NCI-H748 (cell line): ENCODE measurements around the gene RAB36.

Experiments used
- DNase-seq: peaks from one replicate; lab custom pipeline; 2025; ENCODE audit not compliant: unreplicated experiment; lab: John Stamatoyannopoulos, UW

Gene RAB36

DNA sequence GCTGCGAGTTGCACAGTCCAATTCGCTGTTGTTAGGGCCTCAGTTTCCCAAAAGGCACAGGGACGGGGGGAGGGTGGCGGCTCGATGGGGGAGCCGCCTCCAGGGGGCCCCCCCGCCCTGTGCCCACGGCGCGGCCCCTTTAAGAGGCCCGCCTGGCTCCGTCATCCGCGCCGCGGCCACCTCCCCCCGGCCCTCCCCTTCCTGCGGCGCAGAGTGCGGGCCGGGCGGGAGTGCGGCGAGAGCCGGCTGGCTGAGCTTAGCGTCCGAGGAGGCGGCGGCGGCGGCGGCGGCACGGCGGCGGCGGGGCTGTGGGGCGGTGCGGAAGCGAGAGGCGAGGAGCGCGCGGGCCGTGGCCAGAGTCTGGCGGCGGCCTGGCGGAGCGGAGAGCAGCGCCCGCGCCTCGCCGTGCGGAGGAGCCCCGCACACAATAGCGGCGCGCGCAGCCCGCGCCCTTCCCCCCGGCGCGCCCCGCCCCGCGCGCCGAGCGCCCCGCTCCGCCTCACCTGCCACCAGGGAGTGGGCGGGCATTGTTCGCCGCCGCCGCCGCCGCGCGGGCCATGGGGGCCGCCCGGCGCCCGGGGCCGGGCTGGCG is 35.1 kb downstream of the RAB36 start, which contains the start of gene BCR:
TSS of gene BCR (plus strand) at position 209 of the 592 bp plus-strand sequence. CDS start 452 bp downstream, outside the sequence.
- DNase-seq, result peak; percentile 68

DNA sequence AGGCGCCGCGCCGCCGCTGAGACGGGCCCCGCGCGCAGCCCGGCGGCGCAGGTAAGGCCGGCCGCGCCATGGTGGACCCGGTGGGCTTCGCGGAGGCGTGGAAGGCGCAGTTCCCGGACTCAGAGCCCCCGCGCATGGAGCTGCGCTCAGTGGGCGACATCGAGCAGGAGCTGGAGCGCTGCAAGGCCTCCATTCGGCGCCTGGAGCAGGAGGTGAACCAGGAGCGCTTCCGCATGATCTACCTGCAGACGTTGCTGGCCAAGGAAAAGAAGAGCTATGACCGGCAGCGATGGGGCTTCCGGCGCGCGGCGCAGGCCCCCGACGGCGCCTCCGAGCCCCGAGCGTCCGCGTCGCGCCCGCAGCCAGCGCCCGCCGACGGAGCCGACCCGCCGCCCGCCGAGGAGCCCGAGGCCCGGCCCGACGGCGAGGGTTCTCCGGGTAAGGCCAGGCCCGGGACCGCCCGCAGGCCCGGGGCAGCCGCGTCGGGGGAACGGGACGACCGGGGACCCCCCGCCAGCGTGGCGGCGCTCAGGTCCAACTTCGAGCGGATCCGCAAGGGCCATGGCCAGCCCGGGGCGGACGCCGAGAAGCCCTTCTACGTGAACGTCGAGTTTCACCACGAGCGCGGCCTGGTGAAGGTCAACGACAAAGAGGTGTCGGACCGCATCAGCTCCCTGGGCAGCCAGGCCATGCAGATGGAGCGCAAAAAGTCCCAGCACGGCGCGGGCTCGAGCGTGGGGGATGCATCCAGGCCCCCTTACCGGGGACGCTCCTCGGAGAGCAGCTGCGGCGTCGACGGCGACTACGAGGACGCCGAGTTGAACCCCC is 35.8 kb downstream of the RAB36 start:
- DNase-seq, result peak; percentile 57

- peak; percentile 30 for DNase-seq
Measured at GRCh38 chr22:23181721-23182308, 36.5 kb downstream of the RAB36 start.

DNA sequence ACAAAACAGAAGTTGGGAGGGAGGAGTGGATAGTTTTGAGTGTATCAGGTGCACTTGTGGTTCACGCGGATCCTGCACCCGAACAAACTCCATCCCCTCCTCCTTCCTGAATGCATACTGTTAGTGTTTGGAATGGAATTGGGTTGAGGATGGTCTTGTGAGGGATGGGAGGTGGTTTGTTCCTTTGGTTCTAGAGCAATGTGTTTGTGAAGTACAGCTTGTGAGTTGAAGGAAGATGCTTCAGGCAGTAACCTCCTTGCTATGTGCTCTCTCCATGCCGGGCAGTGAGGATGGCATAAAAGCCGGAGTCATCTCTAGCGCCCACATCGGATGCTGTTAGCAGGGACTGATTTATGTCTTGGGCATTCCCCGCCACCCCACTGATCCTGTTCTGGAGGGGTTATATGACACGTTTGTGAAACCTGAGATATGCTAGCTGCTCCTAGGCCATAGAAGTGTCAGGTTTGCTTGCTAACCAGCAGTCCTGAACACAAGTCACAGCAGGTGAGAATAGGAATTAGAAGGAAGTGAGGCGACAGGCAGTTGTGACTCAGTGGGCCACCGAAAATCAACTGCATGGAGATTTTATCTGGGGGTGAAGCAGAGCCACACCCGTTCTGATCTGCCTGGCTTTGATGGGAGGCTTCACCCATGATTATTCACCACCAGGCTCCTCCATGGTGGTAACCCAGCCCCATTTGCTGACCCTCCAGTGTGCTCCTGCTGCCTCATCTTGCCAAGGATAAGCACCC is 37.2 kb downstream of the RAB36 start:
- peak; percentile 68 for DNase-seq

GRCh38 chr22:23183061-23183698 is 37.9 kb downstream of the RAB36 start:
- DNase-seq, result peak; percentile 67

GRCh38 chr22:23184100-23184763 is 39.0 kb downstream of the RAB36 start:
- DNase-seq, result no peak

GRCh38 chr22:23184764-23185113 is 39.5 kb downstream of the RAB36 start:
- DNase-seq, result peak; percentile 19

DNA sequence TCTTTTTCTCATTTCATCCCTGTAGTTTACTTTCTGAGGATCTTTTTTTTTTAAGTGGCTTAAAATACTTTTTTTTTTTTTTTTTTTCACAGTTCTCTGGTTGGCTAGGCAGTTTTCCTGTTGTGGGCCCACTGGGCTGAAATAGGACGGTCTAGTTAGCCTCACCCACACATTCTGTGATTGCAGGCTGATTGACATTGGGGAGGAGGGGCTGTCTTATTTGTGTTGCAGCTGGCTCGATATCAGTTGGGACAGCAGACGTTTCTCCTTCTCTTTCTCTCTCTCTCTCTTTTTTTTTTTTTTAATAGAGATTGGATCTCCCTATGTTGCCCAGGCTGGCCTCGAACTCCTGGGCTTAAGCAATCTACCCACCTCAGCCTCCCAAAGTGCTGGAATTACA is 41.9 kb downstream of the RAB36 start:
- no peak for DNase-seq

GRCh38 chr22:23187871-23188700 is 42.8 kb downstream of the RAB36 start:
- DNase-seq, result no peak

DNA sequence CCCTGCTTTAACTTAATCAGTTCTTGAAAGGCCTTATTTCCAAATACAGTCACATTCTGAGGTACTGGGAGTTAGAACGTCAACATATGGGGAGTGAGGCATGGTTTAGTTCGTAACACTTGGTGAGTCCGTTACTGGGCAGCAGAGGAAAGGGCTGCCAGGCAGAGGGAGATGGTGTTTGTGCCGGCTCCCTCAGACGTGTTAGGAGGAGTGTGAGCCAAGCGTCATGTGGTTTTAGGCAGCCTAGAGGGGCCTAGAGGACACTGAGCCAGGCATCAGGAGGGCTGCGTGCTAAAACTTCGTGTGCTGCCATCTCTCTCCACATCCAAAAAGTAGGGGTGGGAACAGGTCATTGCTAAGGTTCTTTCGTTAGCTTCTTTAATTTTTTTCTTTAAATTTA is 45.2 kb downstream of the RAB36 start:
- no peak for DNase-seq

GRCh38 chr22:23192133-23192532 is 46.9 kb downstream of the RAB36 start:
- peak; percentile 94 for DNase-seq

DNA sequence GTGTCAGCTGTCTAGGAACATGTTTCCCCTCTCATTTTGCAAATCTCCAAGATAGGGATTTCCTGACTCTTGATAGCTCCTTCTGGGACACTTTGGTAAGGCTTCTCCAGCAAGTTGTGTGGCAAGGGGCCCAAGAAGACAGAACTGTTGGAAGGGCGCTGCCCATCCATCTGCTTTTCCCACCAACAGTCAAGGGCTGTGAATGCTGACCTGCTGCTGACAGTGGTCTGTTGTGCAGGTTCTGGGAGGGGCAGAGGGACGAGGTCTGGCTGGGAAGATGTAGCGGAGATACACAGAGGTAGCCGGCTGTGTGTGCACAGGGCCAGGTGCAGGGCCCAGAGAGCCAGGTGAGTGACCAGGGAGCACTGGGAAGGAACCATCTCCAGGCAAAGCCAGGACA is 47.3 kb downstream of the RAB36 start:
- peak; percentile 70 for DNase-seq

- no peak for DNase-seq
Measured at GRCh38 chr22:23193196-23193827, 48.0 kb downstream of the RAB36 start.

DNA sequence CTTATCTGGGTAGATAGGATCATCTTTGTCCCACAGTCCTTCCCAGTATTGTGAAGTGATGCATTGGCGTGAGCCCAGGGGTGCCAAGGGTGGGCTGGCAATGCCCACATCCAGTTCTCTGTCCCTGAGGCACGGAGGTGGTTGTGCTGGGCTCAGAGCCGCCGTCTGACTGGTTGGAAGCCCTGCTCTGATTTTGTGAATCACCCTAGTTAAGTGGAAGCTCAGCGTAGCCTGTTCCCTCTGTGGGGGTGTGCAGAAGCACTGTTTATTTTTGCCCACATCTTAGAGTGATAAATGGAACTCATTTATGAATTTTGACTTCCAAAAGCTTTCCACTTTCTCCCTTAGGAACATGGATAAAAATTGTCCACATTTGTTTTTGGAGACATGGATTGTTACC is 48.6 kb downstream of the RAB36 start:
- no peak for DNase-seq

- DNase-seq, result no peak
Measured at GRCh38 chr22:23196165-23196564, 50.9 kb downstream of the RAB36 start.

GRCh38 chr22:23197836-23198235 is 52.6 kb downstream of the RAB36 start:
- DNase-seq, result no peak

GRCh38 chr22:23199159-23199558 is 53.9 kb downstream of the RAB36 start:
- DNase-seq, result no peak

GRCh38 chr22:23200898-23201297 is 55.6 kb downstream of the RAB36 start:
- DNase-seq, result no peak

GRCh38 chr22:23202812-23203451 is 57.7 kb downstream of the RAB36 start:
- no peak for DNase-seq
